ENCODE measurements around the gene CAMKMT.

DNA sequence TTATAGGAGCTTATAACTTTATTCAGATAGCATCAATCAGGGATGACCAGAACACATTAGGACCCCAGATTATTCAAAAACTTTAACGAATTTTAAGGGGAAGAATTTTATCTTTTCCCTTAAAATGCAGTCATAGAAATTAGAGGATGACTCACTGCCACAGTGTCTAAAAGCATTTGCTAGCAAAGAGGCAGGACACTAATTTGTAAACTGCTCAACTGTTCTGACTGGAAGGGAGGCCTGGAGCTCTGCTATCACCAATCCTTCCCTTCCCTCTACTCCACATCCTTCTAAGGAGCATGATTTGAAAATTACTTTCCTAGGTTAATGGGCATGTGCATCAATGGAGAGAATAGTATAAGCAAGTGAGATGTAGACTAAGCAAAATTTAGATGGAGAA, 40.9 kb upstream of the CAMKMT start:
- no peak for TF ChIP-seq POLR2A (IDR thresholded peaks at IDR 0.05)
- TF ChIP-seq, protein P1, sequence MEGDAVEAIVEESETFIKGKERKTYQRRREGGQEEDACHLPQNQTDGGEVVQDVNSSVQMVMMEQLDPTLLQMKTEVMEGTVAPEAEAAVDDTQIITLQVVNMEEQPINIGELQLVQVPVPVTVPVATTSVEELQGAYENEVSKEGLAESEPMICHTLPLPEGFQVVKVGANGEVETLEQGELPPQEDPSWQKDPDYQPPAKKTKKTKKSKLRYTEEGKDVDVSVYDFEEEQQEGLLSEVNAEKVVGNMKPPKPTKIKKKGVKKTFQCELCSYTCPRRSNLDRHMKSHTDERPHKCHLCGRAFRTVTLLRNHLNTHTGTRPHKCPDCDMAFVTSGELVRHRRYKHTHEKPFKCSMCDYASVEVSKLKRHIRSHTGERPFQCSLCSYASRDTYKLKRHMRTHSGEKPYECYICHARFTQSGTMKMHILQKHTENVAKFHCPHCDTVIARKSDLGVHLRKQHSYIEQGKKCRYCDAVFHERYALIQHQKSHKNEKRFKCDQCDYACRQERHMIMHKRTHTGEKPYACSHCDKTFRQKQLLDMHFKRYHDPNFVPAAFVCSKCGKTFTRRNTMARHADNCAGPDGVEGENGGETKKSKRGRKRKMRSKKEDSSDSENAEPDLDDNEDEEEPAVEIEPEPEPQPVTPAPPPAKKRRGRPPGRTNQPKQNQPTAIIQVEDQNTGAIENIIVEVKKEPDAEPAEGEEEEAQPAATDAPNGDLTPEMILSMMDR (IDR thresholded peaks at IDR 0.05 in 4 of 5, conservative IDR thresholded peaks at IDR 0.05 in 1 of 5): no peak

Measured in gastrocnemius medialis (tissue), 4 donors.